Glomerular endothelial cell (primary cell): ENCODE measurements around the gene RANBP3. TPM values are rescaled to one million over a fixed set of nuclear protein-coding genes. Genes with fewer than 3 reads are reported as not detected.
"Not testable (repeated sequence)": the region's sequence is repeated elsewhere in the genome, so short reads cannot be mapped to it uniquely, and the experiment has no call there.

Experiments
- DNase-seq: peaks from one replicate; pipeline ENCODE4 v3.0.0-alpha.2; 2011; ENCODE audit warnings: low read depth, low spot score; ENCODE audit errors: extremely low read depth
- total RNA-seq: library from RNA; depleted of rRNA; stranded (reverse); fragments of >200 nt; gene quantifications from 2 replicates; pipeline ENCODE4 v1.2.3, GENCODE V29; 2015

The RANBP3 gene
- total RNA-seq = 49.5 and 76.5 TPM in 2 replicates

- peak; percentile 78 for DNase-seq
Observed at GRCh38 chr19:5977785-5978605, at the start of gene RANBP3. Gene RANBP3 (minus strand): TSS chr19:5978140. CDS start chr19:5978082, 58 bp downstream.

- no peak for DNase-seq
Observed at GRCh38 chr19:6026390-6027227, 48.7 kb upstream of the RANBP3 start.

GRCh38 chr19:6024756-6025155, 46.8 kb upstream of the RANBP3 start:
- DNase-seq = not testable (repeated sequence)

GRCh38 chr19:6023936-6024335, 46.0 kb upstream of the RANBP3 start:
- no peak for DNase-seq

GRCh38 chr19:6023085-6023682, 45.2 kb upstream of the RANBP3 start:
- DNase-seq = no peak

GRCh38 chr19:6022570-6023064, 44.7 kb upstream of the RANBP3 start:
- DNase-seq = no peak

GRCh38 chr19:6021878-6022569, 44.1 kb upstream of the RANBP3 start:
- DNase-seq = peak; percentile 62

GRCh38 chr19:6020972-6021805, 43.2 kb upstream of the RANBP3 start:
- DNase-seq = no peak

- DNase-seq = no peak
Observed at GRCh38 chr19:6020166-6020882, 42.4 kb upstream of the RANBP3 start.

GRCh38 chr19:6018786-6019185, 40.8 kb upstream of the RANBP3 start:
- DNase-seq = no peak

- DNase-seq = no peak
Observed at GRCh38 chr19:6017576-6017975, 39.6 kb upstream of the RANBP3 start.

- DNase-seq = no peak
Observed at GRCh38 chr19:6015841-6016545, 38.1 kb upstream of the RANBP3 start.

GRCh38 chr19:6014551-6015135, 36.7 kb upstream of the RANBP3 start:
- no peak for DNase-seq

GRCh38 chr19:6012426-6013170, 34.7 kb upstream of the RANBP3 start:
- DNase-seq = no peak

- no peak for DNase-seq
Observed at GRCh38 chr19:6011794-6012193, 33.9 kb upstream of the RANBP3 start.

- no peak for DNase-seq
Observed at GRCh38 chr19:6011206-6011605, 33.3 kb upstream of the RANBP3 start.

GRCh38 chr19:6010107-6010506, 32.2 kb upstream of the RANBP3 start:
- no peak for DNase-seq
